HG02623 (cell line): ENCODE data around the gene PI4KB.
"Not testable (repeated sequence)": the region's sequence is repeated elsewhere in the genome, so short reads cannot be mapped to it uniquely, and the experiment has no call there.

Experiments used
- ATAC-seq: cut with Tn5 transposase; IDR thresholded peaks from one replicate; pipeline ENCODE4 v1.9.1; 2021; ENCODE audit warnings: moderate library complexity; ENCODE audit not compliant: unreplicated experiment

PI4KB gene

DNA sequence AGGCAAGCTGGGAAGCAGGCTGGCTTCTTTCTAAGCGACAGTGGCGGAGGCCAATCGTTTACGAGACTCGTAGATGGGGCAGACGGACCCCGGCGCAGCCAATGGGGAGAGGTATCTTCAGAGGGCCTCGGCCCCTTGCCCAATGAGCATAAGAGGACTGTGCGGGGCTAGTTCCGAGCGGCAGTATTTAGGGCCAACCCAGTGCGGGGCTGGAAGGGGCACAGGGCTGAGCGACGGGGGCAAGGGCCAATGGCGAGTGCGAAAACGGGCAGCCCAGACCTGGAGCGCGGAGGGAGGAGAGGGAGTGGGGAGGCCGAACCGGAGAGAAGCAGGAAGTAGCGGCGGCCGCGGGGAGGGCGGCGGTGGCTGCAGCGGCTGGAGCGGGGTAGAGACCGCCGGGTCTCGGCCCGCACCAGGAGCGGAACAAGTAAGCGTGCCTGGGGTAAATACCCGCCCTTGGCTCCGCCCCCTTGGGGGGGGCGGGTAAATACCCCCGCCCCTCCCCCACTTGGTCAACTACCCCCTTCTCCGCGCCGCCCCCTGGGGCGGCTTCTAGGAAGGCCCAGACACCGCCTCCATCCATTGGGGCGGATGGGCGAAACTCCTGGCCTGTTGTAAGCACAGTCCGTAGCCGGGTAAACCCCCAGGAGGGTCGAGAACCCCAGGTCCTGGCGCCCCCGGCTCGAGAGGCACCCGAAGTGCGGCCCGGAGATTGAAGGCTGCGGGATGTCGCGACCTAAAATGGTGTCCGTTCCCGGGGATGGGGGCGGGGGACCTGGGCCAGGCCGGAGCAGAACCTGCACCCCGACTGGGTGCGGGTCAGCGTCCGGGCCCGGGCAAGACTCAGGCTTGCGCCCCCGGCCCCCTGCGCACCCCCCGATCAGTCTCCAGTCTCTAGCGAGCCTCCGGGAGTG is 45.0 kb downstream of the PI4KB start, which contains the start of gene ZNF687:
ZNF687 (plus strand) TSS at position 331 of the 914 bp plus-strand sequence. CDS start 3,993 bp downstream, outside the sequence.
- peak; percentile 89 for ATAC-seq

DNA sequence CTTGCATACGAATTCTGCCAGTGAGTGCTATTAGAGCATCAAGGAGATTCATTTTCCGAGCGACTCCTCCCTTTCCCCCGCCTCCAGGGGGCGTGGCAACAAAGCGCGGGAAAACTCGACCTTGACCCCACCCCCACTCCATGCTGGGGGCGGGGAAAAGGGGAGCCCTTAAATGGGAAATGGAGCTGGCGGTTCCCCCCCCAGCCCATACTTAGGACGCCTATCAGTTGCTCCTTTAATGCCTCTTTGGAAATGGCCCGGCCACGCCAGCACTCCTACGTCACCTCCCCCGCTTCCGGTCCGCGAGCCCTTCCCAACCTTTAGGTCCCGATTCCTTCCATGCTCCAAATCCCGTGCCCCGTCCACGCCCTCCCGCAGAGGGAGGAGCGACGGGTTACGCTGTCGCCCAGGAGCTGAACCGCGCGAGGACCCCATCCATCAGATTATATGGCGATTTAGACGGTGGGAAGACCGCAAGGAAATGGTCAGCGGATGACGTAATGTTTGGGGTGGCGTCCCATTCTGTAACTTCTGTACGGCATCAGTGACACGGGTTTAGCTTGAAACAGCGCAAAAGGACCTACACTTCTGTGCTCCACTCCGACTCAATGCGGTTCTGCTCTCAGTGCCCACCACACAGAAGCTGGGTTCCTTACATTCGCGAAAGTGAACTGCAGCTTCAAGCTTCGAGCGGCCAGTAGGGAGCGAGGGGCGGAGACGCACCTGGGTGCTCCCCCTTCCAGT is 45.8 kb downstream of the PI4KB start:
- ATAC-seq, result peak; percentile 26

DNA sequence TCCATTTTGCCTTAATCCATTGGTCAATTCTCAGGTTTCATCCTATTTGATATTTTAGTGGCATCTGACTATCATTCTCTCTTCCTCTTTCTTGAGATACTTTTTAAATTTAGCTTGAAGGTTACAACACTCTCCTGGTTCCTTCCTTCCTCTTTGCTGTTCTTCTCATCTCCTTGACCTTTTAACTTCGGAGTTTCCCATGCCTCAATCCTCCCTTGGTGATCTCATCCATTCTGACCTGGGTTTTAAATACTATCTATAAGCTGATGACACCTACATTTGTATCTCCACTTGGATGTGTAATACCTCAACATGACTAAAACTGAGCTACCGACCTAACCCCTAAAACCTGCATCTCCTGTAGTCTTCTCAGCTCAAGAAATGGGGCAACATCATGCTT is 50.0 kb downstream of the PI4KB start:
- ATAC-seq, result no peak

DNA sequence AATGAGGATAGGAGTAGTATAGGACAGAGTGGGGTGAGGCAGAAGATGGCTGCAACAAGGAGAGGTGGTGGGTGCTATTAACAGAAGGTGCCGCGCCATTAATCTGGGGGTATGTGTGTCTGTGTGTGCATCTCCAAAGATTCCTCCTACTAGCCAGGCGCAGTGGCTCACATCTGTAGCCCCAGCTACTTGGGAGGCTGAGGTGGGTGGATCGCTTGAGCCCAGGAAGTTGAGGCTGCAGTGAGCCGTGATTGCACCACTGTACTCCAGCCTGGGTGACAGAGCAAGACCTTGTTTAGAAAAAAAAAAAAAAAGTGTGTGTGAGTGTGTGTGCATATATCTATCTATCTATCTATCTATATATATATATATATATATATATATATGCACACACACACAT is 51.9 kb downstream of the PI4KB start:
- not testable (repeated sequence) for ATAC-seq

DNA sequence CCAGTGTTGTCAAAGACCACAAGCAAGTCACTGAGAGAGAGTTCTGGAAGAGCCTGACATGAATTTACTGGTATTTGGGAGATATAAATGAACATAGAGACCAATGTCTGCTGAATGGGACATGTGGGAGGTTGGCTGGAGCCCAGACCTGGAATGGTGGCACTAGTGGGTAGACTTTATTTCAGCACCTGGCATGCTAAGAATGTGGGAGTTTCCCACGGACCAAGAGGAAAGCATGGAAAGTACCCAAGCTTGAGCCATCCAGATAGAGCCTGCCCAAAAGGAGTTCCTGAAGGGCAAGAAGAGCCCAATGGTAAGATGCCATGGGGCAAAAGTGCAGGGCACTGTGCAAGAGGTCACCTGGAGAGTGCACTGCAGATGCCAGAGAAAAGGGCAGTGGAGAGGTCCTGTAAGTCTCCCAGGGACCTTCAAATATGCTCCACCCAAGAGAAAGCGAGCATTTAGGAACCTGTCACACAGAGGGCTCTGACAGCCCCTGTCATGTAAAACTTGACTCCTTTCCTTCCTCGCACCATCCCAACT is 53.2 kb downstream of the PI4KB start:
- no peak for ATAC-seq

DNA sequence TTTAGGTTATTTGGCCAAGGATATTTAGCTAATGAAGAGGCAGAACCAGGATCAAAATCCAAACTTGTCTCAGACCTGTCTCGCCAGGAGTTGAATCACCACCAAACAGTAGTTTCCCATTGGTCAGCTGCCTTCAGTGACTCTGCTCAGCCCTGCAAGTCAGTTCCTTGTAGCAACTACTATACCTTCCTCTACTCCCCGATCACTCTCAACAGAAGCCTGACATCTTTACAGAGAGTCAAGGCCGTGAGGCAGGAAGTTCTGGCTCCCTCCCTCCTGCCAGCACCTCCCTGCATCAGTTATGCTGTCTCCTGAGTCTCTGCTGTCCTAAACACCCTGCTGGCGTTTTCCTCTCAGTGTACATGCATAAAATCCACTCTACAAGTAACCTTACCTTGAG is 59.5 kb downstream of the PI4KB start:
- no peak for ATAC-seq

DNA sequence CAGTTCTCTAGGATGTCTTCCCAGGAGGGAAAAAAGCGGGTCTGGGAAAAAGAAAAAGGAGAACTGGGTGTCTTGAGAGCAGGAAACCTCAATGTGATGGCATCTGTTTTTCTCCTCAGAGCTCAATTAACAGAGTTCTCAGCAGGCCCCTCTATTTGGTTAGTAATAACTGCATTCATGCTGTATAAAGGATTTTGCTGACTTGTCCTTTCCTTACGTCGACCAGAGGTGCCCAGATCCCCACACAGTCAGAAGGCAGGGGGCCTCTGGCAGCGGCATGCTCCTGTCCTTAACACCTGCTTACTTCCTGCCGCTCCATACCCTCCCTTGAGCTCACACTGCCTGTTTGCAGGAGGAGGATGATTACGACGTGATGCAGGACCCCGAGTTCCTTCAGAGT is 60.4 kb downstream of the PI4KB start:
- no peak for ATAC-seq

DNA sequence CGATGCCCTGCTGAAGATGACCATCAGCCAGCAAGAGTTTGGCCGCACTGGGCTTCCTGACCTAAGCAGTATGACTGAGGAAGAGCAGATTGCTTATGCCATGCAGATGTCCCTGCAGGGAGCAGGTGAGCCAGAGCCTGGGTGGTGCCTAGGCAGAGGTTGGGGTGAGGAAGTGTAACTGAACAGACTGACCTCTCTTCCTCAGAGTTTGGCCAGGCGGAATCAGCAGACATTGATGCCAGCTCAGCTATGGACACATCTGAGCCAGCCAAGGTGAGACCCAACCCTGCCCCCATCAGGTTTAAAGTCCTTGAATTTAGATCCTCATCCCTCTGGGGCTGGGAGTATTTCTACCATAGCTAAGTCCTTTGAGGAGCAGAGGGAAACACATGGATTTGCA is 60.9 kb downstream of the PI4KB start:
- no peak for ATAC-seq

DNA sequence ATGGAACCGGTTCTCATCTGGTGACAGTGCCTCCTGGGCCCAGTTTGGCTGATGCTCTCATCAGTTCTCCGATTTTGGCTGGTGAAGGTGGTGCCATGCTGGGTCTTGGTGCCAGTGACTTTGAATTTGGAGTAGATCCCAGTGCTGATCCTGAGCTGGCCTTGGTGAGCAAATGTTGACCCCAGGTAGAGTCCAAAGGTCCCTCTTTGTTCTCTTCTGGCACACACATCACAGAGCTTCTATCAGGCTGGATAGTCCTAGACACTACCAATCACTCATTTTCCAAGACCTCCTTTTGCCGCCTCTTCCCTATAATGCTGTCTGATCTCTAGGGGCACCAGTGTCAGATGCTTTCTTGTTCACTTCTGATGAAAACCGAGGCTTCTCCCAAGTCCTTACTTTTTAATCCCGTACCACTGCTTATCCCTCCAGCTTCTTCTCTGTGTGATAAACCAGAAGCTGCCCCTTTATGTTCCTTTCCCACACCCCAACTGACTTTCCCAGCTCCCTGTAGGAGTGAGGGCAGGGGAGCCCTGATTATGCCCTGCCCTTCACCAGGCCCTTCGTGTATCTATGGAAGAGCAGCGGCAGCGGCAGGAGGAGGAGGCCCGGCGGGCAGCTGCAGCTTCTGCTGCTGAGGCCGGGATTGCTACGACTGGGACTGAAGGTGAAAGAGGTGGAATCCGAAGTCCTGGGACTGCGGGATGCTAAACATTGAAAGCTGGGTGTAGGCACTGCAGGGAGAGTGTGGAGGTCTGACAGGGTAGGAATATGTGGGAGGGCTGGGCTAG is 61.6 kb downstream of the PI4KB start:
- no peak for ATAC-seq

DNA sequence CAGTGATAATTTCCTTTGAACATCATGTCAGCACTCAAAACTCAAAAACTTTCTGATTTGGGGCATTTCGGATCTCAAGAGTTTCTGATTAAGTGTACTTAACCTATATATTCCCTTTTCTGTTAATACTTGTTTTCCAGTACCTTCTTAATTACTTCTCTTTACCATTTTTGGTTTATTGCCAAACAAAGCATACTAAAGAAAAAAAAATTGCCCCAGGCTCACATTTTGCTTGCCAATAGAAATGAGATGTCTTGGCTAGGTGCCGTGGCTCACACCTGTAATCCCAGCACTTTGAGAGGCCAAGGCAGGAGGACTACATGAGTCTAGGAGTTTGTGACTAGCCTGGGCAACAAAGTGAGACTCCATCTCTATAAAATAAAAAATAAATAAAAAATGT is 67.9 kb downstream of the PI4KB start:
- ATAC-seq, result no peak

DNA sequence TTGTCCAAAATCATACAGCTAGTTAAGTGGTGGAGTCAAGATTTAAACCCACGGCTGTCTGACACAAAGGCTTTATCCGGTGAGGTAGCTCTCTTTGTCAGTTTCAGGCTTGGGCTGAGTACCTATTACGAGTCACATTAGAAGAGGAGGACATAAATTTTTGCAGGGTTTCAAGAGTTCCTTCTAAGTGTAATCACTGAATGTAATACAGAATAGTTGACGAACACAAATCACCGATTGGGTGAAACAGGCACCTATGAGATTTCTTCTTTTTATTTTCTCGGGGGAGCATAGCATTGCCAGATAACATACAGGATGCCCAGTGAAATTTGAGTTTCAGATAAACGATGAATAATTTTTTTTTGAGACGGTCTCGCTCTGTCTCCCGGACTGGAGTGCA is 71.8 kb downstream of the PI4KB start:
- no peak for ATAC-seq

DNA sequence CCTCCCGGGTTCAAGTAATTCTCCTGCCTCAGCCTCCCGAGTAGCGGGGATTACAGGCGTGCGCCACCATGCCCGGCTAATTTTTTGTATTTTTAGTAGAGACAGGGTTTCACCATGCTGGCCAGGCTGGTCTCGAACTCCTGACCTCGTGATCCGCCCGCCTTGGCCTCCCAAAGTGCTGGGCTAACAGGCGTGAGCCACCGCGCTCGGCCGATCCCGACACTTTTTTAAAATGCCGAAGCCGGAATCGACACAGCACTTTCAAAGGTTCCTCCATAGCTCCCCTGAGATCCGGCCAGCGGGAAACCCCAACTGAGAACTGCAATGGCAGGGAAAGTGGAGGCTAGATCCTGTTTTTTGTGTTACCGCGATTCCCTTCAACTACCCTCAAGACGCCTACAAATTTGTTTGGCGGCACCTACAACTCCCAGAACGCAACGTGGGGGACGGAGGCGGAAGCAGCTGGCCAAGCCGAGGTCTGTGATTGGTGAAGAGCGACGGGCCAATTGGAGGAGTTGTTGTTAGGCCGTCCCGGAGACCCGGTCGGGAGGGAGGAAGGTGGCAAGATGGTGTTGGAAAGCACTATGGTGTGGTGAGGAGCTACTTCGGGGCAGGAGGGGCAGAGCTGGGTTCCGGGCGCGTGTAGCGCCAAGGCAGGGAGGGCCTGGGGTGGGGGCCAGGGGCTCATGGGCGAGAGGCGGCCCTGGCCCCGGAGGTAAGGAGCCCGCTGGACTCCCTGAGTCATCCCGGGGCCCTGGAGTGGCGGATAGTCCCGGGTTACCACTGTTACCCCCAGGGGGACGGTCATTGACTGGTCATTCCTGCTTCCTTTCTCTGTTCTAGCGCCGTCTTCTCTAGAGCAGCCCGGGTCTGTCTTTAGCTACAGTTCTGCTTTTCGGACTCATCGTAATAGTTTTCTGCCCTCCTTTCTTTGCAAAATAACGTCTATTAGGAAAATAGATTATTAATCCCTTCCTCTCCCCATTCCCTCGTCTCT is 72.7 kb downstream of the PI4KB start, which contains the start of gene PSMD4:
PSMD4 (plus strand) TSS at position 518 of the 997 bp plus-strand sequence; CDS start at position 567, 49 bp downstream.
- peak; percentile 82 for ATAC-seq

DNA sequence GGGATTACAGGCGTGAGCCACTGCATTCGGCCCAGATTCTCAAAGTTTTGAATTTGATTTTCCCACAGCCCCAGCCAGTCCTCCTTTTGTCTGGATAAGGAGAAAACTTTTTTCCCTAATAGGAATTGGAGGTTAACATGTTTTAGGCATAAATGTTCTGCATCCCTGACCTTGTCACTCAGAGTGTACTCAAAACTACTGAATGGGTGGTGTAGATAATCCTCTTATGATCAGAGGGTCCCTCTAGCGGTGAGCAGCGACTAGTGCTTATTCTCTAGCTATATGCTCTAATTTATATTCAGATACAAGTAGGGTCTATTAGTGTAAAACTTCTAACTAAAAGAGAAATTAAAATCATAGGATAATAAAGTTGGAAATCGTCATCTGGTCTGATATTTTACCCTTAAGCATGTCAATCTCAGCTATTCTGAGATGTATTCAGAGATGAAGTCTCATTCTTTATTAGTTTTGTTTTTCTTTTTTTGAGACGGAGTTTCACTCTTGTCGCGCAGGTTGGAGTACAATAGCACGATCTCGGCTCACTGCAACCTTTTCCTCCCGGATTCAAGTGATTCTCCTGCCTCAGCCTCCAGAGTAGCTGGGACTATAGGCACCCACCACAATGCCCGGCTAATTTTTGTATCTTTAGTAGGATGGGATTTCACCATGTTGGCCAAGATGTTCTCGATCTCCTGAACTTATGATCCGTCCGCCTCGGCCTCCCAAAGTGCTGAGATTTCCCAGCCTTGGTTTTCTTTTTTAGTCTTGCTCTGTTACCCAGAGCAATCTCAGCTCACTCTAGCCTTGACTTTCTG is 75.4 kb downstream of the PI4KB start:
- no peak for ATAC-seq

DNA sequence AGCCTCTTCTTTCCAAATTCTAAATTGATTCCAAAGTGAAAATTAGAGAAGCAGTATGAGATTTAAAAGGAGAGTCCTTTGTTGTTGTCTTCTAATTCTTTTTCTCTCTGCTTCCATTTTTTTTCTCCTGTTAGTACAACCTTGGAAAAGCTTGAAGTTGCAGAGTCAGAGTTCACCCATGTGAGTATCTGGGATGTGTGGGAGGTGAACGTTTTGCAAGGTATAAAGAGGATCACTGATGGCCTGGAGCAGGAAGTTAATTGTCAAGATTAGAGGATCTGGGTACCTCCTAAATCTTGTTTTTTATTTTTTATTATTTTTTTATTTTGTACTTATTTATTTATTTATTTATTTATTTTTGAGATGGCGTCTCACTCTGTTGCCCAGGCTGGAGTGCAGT is 80.4 kb downstream of the PI4KB start:
- ATAC-seq, result no peak

DNA sequence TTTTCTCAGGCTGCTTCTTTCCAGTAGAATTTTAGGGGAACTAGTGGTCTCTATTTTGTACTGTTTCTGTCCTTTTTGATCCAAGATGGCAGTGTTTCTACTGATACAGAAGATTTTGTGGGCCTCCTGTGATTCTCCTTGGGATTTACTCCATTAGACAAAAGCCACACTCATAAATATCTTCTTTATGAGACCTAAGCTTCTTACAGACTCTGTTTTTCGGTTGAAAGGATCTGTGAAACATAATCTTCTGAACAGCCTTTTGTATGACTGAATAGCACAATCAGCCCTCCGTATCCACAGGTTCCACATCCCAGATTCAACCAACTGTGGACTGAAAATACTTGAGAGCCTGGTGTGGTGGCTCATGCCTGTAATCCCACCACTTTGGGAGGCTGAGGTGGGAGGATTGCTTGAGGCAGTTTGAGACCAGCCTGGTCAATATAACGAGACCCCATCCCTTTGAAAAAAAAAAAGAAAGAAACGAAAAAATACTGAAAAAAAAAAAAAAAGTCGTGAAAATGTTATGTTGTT is 83.5 kb downstream of the PI4KB start:
- ATAC-seq, result no peak

DNA sequence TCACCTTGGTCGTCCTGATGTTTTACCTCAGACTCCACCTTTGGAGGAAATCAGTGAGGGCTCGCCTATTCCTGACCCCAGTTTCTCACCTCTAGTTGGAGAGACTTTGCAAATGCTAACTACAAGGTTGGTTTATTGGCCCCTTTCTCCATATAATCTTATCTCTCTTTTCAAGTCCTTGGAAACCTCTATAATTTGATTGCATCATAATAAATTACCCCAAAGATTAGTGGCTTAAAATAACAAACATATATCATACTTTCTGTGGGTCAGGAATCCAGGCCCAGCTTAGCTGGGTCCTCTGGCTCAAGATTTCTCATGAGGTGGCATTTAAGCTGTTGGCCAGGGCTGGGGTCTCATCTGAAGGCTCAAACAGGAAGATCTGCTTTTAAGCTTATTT is 84.8 kb downstream of the PI4KB start:
- ATAC-seq, result no peak
